Stimulated activated CD8-positive, alpha-beta memory T cell treated with anti-CD3 and anti-CD28 coated beads, Interleukin-4, amount 100 ng/mL, for 48 hours (primary cell): ENCODE data around the gene OR4F6.
"Not testable (repeated sequence)": the region's sequence is repeated elsewhere in the genome, so short reads cannot be mapped to it uniquely, and the experiment has no call there.

ENCODE experiments used
- DNase-seq: peaks from one replicate; pipeline ENCODE4 v3.0.0-alpha.2; 2020

OR4F6 gene

GRCh38 chr15:101803209-101803608 lies at the start of gene OR4F6:
OR4F6 (plus strand) TSS chr15:101803509; CDS start chr15:101805720, 2,211 bp downstream.
- no peak for DNase-seq

- DNase-seq = not testable (repeated sequence)
Measured at GRCh38 chr15:101764669-101765339, 38.5 kb upstream of the OR4F6 start.

- not testable (repeated sequence) for DNase-seq
Measured at GRCh38 chr15:101765340-101765671, 38.0 kb upstream of the OR4F6 start.

GRCh38 chr15:101765772-101766456 lies 37.4 kb upstream of the OR4F6 start:
- DNase-seq = no peak

- DNase-seq = not testable (repeated sequence)
Measured at GRCh38 chr15:101767083-101767640, 36.1 kb upstream of the OR4F6 start.

- no peak for DNase-seq
Measured at GRCh38 chr15:101772921-101773320, 30.4 kb upstream of the OR4F6 start.

GRCh38 chr15:101773496-101774100 lies 29.7 kb upstream of the OR4F6 start:
- peak; percentile 30 for DNase-seq

- DNase-seq = no peak
Measured at GRCh38 chr15:101775136-101775535, 28.2 kb upstream of the OR4F6 start.

- DNase-seq = not testable (repeated sequence)
Measured at GRCh38 chr15:101778576-101778975, 24.7 kb upstream of the OR4F6 start.

- DNase-seq = not testable (repeated sequence)
Measured at GRCh38 chr15:101780225-101780624, 23.1 kb upstream of the OR4F6 start.

GRCh38 chr15:101781928-101782327 lies 21.4 kb upstream of the OR4F6 start:
- no peak for DNase-seq

- DNase-seq = no peak
Measured at GRCh38 chr15:101784644-101785043, 18.7 kb upstream of the OR4F6 start.

- DNase-seq = not testable (repeated sequence)
Measured at GRCh38 chr15:101786422-101786821, 16.9 kb upstream of the OR4F6 start.

- not testable (repeated sequence) for DNase-seq
Measured at GRCh38 chr15:101788001-101788400, 15.3 kb upstream of the OR4F6 start.

- not testable (repeated sequence) for DNase-seq
Measured at GRCh38 chr15:101788503-101789269, 14.6 kb upstream of the OR4F6 start.

GRCh38 chr15:101790748-101791147 lies 12.6 kb upstream of the OR4F6 start:
- not testable (repeated sequence) for DNase-seq

- DNase-seq = not testable (repeated sequence)
Measured at GRCh38 chr15:101793981-101794380, 9.3 kb upstream of the OR4F6 start.

GRCh38 chr15:101795455-101795854 lies 7.9 kb upstream of the OR4F6 start:
- DNase-seq = no peak

GRCh38 chr15:101799665-101800064 lies 3.6 kb upstream of the OR4F6 start:
- DNase-seq = no peak

GRCh38 chr15:101801048-101801447 lies 2.3 kb upstream of the OR4F6 start:
- DNase-seq = no peak

GRCh38 chr15:101803676-101804075 lies 367 bp downstream of the OR4F6 start:
- DNase-seq = no peak

- DNase-seq = no peak
Measured at GRCh38 chr15:101804375-101804774, 1.1 kb downstream of the OR4F6 start.

GRCh38 chr15:101804941-101805340 lies 1.6 kb downstream of the OR4F6 start:
- DNase-seq = no peak
